Right ventricle myocardium inferior (tissue), 1 donor: ENCODE measurements around the gene LGALS3. TPM values are rescaled to one million over a fixed set of nuclear protein-coding genes. Genes with fewer than 3 reads are reported as not detected.
"Not testable (repeated sequence)": the region's sequence is repeated elsewhere in the genome, so short reads cannot be mapped to it uniquely, and the experiment has no call there.

Source experiments
- ATAC-seq: fragments of 200-7000 bp; cut with Tn5 transposase; one replicate; pipeline ENCODE4 v1.9.1; 2020; ENCODE audit warnings: mild to moderate bottlenecking, moderate library complexity
- DNase-seq: peaks from one replicate; pipeline ENCODE4 v3.0.0; 2021; ENCODE audit errors: missing footprints
- intact Hi-C: fragments of 100-400 bp; cut with DNase I; formaldehyde crosslinking; loops from one replicate; pipeline ENCODE4 v1.11.0; 2022
- long read RNA-seq: library from polyadenylated mRNA; unstranded; transcript quantifications from one replicate; pipeline ENCODE4 v2.0.0, GENCODE V29; 2021
- total RNA-seq: library from RNA; stranded (reverse); fragmentation: NEBNext Ultra II Directional; extraction: Animal tissue kit (Norgen Biotek cat#: 25700); gene quantifications from one replicate; pipeline ENCODE4 v1.2.1, GENCODE V29; 2021
- donor health status: DM: no; HTN: yes; CAD: no; lungs with severe emphysema.

LGALS3 gene
- total RNA-seq = 265 TPM
- long read RNA-seq, transcript LGALS3-201 (6 exons, 1,146 nt) = major isoform, 254 of 283 reads
- long read RNA-seq, partial matches to known transcripts = 11 of 283 reads
- long read RNA-seq, other reads (novel, unspliced or antisense) = 16 of 283 reads

DNA sequence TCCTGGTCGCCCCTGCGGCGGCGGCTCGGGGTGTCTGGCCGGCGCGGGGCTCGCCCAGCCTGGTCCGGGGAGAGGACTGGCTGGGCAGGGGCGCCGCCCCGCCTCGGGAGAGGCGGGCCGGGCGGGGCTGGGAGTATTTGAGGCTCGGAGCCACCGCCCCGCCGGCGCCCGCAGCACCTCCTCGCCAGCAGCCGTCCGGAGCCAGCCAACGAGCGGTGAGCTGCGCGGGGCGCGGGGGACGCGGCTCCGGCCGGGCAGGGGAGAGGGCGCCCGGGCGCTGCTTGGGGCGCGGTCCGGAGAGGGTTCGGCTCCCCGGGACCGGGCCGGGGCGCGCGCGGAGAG lies at the start of gene LGALS3:
Gene LGALS3 (plus strand): TSS at position 167 of the 342 bp plus-strand sequence. CDS start 8,122 bp downstream, outside the sequence.
- DNase-seq (peak; percentile 93), ATAC-seq (peak; percentile 93)
- intact Hi-C loops = loop anchor here (10.0 kb wide), 1 partner anchor 354 kb away; no protein-coding TSS in a partner anchor

DNA sequence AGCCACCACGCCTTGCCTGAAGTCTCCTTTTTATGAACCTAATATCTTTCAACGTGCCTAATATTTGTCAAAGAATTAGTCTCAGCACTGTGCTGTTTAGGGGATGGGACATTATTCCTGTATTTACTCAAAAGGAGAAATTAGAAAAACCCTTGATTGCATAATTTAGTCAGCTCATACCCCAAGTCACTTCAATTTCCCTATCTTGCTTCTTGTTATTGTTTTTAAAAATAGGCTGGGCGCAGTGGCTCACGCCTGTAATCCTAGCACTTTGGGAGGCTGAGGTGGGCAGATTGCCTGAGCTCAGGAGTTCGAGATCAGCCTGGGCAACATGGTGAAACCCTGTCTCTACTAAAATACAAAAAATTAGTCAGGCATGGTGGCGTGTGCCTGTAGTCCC lies 49.1 kb upstream of the LGALS3 start:
- intact Hi-C loops, ATAC-seq, DNase-seq: not testable (repeated sequence)

DNA sequence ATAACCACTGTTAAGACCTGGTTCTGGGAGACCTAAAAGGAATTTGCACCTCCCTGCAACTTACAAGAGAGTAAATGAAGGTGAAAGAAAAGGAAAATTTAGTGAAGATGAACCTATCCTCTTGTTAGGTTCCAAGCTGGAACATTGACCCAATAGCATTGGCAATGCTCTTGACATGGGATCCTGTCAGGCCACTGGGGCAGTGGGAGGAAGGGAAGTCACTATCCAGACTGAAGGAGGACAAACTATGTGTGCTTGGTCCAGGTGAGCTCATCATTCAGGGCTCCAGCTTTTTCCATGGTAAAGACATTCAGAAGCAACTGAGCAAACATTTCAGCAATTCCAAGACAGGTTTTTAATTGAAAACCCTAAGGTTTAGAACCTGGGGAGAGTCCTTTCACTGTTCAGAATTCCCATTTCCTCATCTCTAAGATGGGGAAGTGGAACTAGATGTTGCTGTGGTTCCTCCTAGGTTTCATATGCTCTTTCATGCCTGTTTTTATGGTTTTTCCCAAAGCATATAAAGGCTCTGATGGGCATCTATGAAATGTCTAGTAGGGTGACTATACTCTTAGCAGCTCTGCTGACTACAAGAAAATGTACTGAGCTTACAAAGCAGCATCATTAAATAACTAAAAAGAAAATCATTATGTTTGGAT lies 44.5 kb upstream of the LGALS3 start:
- intact Hi-C loops = no loop called here
- DNase-seq = no peak
- ATAC-seq = no peak

DNA sequence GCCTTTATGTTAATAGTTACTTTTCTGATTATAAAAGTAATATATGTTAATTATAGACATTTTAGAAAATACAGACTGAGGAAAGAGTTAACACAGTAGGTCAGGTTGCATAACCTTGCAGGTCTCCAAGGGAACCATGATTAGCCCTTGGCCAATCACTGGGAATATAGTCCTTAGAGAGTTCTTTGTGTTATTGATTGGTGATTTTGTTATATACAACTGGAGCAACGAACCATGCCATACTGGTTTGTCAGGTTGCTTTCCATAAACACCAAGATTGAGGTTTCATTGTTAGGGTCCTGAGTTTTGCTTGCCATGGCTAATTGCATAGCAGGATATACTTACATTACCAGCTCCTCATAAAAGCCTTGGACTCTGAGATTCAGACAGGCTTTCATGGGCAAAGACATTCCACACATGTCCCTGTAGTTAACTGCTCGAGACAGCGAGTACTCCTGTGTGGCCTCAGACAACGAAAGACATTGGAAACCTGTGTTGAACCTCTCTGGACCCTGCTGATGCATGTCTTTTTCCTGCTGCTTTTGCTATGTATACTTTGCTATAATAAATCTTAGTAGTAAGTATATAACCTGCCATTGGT lies 43.9 kb upstream of the LGALS3 start:
- ATAC-seq (no peak), DNase-seq (no peak)
- intact Hi-C loops = no loop called here

DNA sequence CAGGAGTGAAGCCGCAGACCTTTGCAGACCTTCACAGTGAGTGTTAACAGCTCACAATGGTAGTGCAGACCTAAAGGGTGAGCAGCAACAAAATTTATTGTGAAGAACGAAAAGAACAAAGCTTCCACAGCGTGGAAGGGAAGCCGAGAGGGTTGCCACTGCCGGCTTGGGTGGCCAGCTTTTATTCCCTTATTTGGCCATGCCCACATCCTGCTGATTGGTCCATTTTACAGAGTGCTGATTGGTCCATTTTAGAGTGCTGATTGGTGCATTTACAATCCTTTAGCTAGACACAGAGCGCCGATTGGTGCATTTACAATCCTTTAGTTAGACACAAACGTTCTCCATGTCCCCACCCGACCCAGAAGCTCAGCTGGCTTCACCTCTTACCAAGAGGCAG lies 42.1 kb upstream of the LGALS3 start:
- intact Hi-C loops = no loop called here
- DNase-seq = no peak

DNA sequence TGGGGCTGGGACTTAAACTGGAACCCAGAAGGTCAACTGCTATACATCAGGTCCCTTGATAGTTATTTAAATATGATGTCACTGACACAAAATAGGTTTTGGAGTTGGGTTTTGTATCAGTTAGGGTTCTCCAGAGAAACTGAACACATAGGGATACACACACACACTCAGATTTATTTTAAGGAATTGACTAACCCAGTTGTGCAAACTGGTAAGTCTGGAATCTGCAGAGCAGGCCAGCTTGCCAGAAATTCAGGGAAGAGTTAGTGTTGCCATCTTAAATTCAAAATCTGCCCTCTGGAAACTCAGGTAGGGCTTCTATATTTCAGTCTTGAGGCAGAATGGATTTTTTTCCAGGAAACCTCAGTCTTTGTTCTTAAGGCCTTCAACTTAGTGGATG lies 40.7 kb upstream of the LGALS3 start:
- ATAC-seq = no peak
- intact Hi-C loops = no loop called here
- no peak for DNase-seq

More for the DNA sequence above, 42.1 kb upstream of the LGALS3 start:
- ATAC-seq = no peak

DNA sequence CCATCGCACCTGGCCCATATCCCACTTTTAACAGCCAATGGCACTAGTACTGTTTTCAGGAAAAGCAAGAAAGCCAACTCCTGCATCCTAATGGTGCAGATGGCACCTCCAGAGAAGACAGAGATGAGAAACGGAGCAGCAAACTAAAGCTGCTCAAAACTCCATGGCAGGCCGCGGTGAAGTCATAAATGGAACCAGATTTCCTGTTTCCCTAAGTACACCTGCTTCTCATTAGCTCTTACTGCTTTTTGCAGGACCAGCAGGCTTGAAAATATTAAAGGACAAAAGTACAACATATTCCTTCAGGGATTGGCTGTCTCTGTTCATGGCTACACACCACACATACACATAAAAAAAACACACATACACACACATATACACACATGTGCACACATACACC lies 36.7 kb upstream of the LGALS3 start:
- DNase-seq (no peak), ATAC-seq (no peak)
- intact Hi-C loops = no loop called here

DNA sequence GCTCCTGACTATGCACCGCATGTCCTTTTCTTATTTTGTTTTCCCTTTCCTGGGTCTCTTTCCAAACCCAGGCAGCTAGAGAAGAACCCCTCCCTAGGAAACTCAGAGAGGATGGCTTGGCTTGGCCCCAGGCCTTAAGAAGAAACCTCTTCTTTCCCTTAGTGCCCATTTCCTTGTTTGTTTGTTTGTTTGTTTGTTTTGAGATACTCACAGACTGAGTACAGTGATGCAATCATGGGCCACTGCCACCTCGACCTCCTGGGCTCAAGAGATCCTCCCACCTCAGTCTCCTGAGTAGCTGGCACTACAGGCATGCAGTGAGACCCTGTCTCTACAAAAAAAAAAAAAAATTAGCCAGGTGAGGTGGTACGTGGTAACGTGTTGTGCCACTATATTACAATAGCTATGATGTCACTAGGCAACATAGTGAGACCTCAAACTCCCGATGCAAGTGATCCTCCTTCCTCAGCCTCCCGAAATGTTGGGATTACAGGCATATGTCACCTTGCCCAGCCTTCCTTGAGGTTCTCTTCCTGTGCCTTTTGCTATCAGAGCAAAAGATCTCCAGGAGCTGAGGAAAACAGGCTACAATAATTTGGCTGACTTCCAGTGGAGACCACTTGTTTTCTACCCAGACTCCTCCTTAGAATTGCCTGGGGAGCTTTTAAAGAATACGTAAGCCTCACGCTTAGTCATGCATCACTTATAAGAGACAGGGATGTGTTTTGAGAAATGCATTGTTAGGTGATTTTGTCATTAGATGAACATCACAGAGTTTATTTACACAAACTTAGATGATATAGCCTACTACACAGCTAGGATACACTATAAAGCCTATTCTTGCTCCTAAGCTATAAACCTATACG lies 34.5 kb upstream of the LGALS3 start:
- no peak for DNase-seq
- no peak for ATAC-seq
- intact Hi-C loops = no loop called here

DNA sequence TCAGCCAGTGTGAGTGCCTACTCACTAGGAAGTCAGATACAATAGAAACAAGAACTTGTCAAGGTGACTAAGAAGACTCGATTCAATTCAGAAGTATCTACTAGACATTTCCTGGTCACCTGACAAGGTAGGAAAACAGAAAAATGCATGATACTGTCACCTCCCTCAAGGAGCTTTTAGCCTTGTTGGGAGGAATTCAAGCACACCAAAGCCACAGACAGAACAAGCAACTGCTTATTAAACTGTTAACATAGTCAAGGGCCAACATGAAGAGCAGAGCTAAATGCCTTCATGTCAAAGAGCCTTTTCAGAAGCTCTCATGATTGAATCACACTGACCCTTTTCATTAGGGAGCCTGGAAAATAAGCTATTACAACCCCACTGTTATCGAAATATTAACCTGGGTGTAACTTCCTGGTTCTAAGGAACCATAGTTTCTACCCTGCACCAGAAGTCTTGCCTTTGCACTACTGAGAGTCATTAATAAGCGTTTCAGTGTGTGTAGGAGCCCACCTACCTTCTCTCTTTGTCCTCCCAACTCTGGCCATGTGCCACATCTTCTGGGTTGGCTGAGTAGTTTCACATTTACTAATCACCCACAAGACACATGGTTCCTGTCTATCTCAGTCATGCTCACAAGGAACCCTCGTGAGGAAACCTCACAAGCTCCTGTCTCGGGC lies 31.0 kb upstream of the LGALS3 start:
- no peak for ATAC-seq
- intact Hi-C loops = no loop called here
- no peak for DNase-seq

DNA sequence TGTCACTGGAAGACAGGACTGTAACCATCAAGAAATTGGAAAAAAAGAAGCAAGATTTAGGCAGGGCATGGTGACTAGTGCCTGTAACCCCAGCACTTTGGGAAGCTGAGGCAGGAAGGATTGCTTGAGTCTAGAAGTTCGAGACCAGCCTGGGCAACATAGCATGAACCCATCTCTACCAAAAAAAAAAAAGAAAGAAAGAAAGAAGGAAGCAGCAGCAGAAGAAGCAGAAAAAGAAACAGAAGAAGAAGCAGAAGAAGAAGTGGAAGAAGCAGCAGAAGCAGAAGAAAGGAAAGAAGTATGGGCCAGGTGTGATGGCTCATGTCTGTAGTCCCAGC lies 30.5 kb upstream of the LGALS3 start:
- intact Hi-C loops = no loop called here
- ATAC-seq (no peak), DNase-seq (no peak)

DNA sequence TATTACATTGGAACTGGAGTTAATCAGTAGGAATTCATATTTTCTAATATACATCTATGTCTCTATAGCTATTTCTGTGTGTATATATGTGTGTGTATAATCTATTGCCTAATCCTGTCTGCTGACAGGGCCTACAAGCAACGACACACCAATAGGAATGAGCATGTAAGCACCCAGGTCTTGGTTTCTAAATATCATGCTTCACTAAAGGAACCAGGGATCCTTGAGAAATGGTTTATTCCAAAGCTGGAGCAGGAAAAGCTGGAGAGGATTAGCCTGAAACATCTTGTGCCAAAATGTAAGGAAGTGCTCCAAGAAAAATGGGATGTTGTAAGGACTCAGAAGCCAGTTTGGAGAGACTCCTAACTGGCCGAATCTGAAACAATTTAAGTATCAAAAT lies 29.3 kb upstream of the LGALS3 start:
- no peak for DNase-seq
- peak; percentile 22 for ATAC-seq
- intact Hi-C loops = no loop called here

DNA sequence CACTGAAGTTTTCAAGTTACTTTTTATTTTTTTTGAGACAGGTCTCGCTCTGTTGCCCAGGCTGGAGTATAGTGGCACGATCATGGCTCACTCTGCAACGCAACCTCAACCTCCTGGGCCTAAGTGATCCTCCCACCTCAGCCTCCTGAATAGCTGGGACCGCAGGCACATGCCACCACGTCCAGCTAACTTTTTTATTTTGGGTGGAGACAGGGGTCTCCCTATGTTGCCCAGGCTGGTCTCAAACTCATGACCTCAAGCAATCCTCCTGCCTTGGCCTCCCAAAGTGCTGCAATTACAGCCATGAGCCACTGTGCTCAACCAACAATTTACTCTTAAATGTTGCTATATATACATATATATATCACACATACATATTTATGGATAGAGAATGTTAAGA lies 27.4 kb upstream of the LGALS3 start:
- ATAC-seq = no peak
- intact Hi-C loops = no loop called here

DNA sequence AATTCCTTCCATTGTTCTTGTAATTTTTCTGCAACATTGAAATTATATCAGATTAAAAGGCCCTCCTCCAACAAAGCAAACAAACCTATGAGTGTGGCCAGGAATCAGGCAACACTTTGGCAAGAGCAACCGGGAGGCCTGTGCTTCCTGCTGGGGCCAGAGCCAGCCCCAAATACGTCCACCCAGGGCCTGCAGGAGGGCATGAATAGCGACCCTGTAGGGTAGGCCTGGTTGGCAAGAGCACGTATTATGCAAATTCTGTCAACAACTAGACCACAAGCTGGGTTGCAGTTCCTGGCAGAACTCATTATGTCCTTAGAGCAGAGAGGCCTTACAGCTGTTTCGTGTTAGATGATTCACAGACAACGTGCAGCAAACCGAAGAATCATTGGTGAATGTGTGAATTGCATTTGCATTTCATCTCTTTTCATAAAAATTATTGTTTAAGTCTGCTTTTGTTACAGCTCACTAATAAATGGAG lies 26.9 kb upstream of the LGALS3 start:
- intact Hi-C loops = no loop called here
- peak; percentile 90 for ATAC-seq
- DNase-seq = peak; percentile 85

More for the DNA sequence above, 27.4 kb upstream of the LGALS3 start:
- no peak for DNase-seq

DNA sequence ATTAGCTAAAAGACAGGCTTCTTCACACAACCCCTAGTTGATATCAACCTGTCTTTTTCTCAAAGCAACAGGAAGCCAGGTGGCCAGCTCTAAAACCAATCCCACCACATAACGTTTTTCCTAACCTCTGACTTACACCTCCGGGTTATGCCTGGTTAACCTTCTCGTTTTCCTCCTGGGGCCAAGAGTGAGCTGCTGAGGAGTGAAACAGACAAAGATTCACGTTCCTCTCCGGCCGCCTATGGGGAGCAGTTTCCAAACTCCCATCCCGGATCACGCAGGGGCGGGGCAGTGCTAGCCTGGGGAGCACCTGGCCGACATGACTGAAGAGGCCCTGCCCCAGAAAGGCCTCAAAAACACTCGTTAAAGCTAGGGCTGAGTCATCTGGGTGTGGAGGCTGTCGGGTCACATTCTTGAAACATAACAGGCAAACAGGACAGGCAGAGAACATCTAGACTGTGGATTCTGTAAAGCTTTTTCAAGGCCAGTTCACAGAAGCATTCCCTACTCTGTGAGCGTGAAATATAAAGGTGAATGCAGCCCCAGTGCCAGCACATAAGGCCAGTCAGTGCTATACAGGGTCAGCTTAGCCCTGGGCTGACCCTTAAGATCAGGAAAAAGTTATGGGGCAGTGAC lies 25.9 kb upstream of the LGALS3 start:
- DNase-seq (peak; percentile 74), ATAC-seq (peak; percentile 68)
- intact Hi-C loops = no loop called here

DNA sequence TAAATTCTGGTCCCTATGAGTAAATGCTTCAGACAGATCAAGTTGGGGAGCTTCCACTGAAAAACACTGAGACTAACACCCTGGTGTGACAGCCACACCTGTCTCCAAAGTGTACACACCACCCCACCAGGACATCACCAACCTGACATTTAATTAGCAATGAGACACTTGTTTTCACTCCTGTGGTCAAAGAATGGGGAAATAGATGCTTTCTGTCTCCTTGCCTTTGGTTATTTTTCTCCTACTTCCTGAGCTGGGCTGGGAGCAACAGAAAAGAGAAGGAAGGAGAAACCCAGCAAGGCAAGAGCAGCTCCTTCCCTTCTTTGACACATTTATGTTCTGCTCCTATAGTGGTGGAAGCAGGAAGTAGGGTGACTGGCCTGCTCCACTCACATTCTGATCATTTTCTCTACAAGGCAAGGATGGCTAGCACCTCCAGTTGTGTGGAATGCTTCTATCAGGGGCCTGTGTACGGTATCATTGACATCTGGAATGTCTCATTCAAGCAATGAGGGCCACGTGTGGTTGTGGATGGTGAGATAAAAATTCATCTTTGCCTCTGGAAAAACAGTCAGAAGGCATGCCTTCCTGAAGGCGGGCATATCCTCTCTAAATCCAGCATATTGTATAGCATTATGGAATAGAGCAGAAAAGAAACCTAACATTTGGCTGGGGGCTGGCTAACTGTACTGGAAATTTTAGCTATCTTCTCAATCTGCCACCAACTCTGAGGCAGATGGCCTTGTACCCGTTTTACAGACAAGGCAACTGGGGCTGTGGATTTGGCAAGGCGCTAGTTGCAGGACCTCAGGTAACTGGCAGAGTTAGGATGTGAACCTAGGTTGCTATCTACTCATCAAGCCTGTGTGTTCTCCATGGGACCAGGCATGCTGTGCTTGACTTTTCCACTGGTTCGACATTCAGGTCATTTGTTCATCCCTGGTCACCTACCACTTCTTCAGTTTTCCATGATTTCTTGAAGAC lies 24.8 kb upstream of the LGALS3 start:
- intact Hi-C loops = no loop called here

DNA sequence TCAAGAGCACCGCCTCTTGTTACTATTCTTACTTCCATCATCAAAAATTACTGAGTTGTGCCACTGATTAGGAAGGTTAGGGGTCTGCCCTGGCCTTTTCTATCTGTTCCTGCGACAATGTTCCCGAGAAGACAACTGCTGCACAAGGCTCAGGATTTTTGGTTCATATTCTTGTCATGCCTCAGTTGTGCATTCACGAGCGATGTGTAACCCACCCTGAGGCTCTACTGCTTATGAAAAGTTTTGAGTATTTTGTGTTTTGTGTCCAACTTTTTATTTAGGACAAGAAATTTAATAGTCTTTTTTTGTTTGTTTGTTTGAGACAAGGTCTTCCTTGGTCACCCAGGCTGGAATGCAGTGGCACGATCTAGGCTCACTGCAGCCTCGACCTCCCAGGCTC lies 23.1 kb upstream of the LGALS3 start:
- ATAC-seq (no peak), DNase-seq (no peak)
- intact Hi-C loops = loop anchor here (2.0 kb wide), 1 partner anchor 25 kb away; no protein-coding TSS in a partner anchor

More for the DNA sequence above, 24.8 kb upstream of the LGALS3 start:
- DNase-seq (no peak), ATAC-seq (no peak)
